Activated T-helper 17 cell treated with anti-CD3 and anti-CD28 coated beads, Interleukin-2, amount 50 U/mL, for 72 hours (primary cell): Measurements from ENCODE around the gene FASLG. TPM values are rescaled to one million over a fixed set of nuclear protein-coding genes. Genes with fewer than 3 reads are reported as not detected.
"Not testable (repeated sequence)": the region's sequence is repeated elsewhere in the genome, so short reads cannot be mapped to it uniquely, and the experiment has no call there.

Experiments
- ATAC-seq: fragments of 150-1000 bp; cut with Tn5 transposase; replicated peaks from 2 replicates; pipeline ENCODE4 v1.10.0; 2021; ENCODE audit warnings: mild to moderate bottlenecking, moderate library complexity
- H3K27ac Mint-ChIP-seq: one replicate; pipeline ENCODE4 v1.8.0; 2022; ENCODE audit warnings: mixed read lengths
- H3K27me3 Mint-ChIP-seq: one replicate; pipeline ENCODE4 v1.8.0; 2022; ENCODE audit warnings: mixed read lengths
- H3K36me3 Mint-ChIP-seq: one replicate; pipeline ENCODE4 v1.8.0; 2022; ENCODE audit warnings: low read depth, mild to moderate bottlenecking, mixed read lengths
- H3K4me1 Mint-ChIP-seq: one replicate; pipeline ENCODE4 v1.8.0; 2022; ENCODE audit warnings: mixed read lengths
- H3K4me3 Mint-ChIP-seq: one replicate; pipeline ENCODE4 v1.8.0; 2022; ENCODE audit warnings: mild to moderate bottlenecking, mixed read lengths
- H3K9me3 Mint-ChIP-seq: one replicate; pipeline ENCODE4 v1.8.0; 2022; ENCODE audit warnings: mixed read lengths
- total RNA-seq, 2 donors: library from RNA; stranded (reverse); gene quantifications; one replicate each; pipeline ENCODE4 v1.2.3, GENCODE V29; 2022

Gene FASLG
- total RNA-seq: 10 to 100 TPM in 1 of 2 donors, 1 to 10 TPM in 1; 2.7 to 11.3 TPM

- Mint-ChIP-seq H3K4me3 (peak within 1 kb of the TSS; percentile 83), H3K27ac (peak within 1 kb of the TSS; percentile 91), H3K27me3 (no peaks in the 10 kb centered on the region), H3K9me3 (no peaks in the 10 kb centered on the region), H3K36me3 (peaks cover 47% of the 10 kb centered on the region), H3K4me1 (peaks cover 44% of the 10 kb centered on the region)
- ATAC-seq: peak; percentile 65
Observed at GRCh38 chr1:172658871-172659453, at the start of gene FASLG. TSS of gene FASLG (plus strand) at chr1:172659103. CDS start at chr1:172659202, 99 bp downstream.

- Mint-ChIP-seq H3K9me3 (no peaks in the 10 kb centered on the region), H3K27ac (no peak overlapping the region), H3K4me3 (no peak overlapping the region), H3K27me3 (no peaks in the 10 kb centered on the region), H3K4me1 (peaks cover 3% of the 10 kb centered on the region), H3K36me3 (peaks cover 63% of the 10 kb centered on the region)
- ATAC-seq: peak; percentile 32
Observed at GRCh38 chr1:172609528-172609927, 49.4 kb upstream of the FASLG start.

- Mint-ChIP-seq H3K9me3 (peaks cover 16% of the 10 kb centered on the region), H3K27ac (no peak overlapping the region), H3K27me3 (no peaks in the 10 kb centered on the region), H3K36me3 (peaks cover 40% of the 10 kb centered on the region), H3K4me1 (peaks cover 3% of the 10 kb centered on the region), H3K4me3 (no peak overlapping the region)
- ATAC-seq: no peak
Observed at GRCh38 chr1:172612478-172612877, 46.4 kb upstream of the FASLG start.

- no peak overlapping the region for H3K4me3 Mint-ChIP-seq
- ATAC-seq: no peak
- H3K4me1 Mint-ChIP-seq: peaks cover 3% of the 10 kb centered on the region
- peaks cover 16% of the 10 kb centered on the region for H3K9me3 Mint-ChIP-seq
- no peak overlapping the region for H3K27ac Mint-ChIP-seq
- H3K36me3 Mint-ChIP-seq: peaks cover 36% of the 10 kb centered on the region
- H3K27me3 Mint-ChIP-seq: no peaks in the 10 kb centered on the region
Observed at GRCh38 chr1:172613294-172613693, 45.6 kb upstream of the FASLG start.

- Mint-ChIP-seq H3K9me3 (peaks cover 25% of the 10 kb centered on the region), H3K4me3 (no peak overlapping the region), H3K36me3 (peaks cover 7% of the 10 kb centered on the region), H3K4me1 (no peaks in the 10 kb centered on the region), H3K27ac (no peak overlapping the region), H3K27me3 (no peaks in the 10 kb centered on the region)
- ATAC-seq: no peak
Observed at GRCh38 chr1:172616195-172616594, 42.7 kb upstream of the FASLG start.

GRCh38 chr1:172616636-172617035 lies 42.3 kb upstream of the FASLG start:
- no peak for ATAC-seq
- no peaks in the 10 kb centered on the region for H3K27me3 Mint-ChIP-seq
- no peak overlapping the region for H3K27ac Mint-ChIP-seq
- no peak overlapping the region for H3K4me3 Mint-ChIP-seq
- no peaks in the 10 kb centered on the region for H3K4me1 Mint-ChIP-seq
- H3K9me3 Mint-ChIP-seq: peaks cover 29% of the 10 kb centered on the region
- peaks cover 3% of the 10 kb centered on the region for H3K36me3 Mint-ChIP-seq

- H3K27ac Mint-ChIP-seq, H3K4me3 Mint-ChIP-seq, H3K36me3 Mint-ChIP-seq, ATAC-seq, H3K27me3 Mint-ChIP-seq, H3K4me1 Mint-ChIP-seq: not testable (repeated sequence)
- peaks cover 26% of the 10 kb centered on the region for H3K9me3 Mint-ChIP-seq
Observed at GRCh38 chr1:172620603-172621002, 38.3 kb upstream of the FASLG start.

GRCh38 chr1:172622541-172622940 lies 36.4 kb upstream of the FASLG start:
- Mint-ChIP-seq H3K4me3 (no peak overlapping the region), H3K27me3 (peaks cover 4% of the 10 kb centered on the region), H3K9me3 (peaks cover 13% of the 10 kb centered on the region), H3K27ac (no peak overlapping the region), H3K36me3 (no peaks in the 10 kb centered on the region), H3K4me1 (peaks cover 5% of the 10 kb centered on the region)
- no peak for ATAC-seq

- H3K36me3 Mint-ChIP-seq: no peaks in the 10 kb centered on the region
- H3K4me3 Mint-ChIP-seq: no peak overlapping the region
- H3K27me3 Mint-ChIP-seq: peaks cover 4% of the 10 kb centered on the region
- H3K4me1 Mint-ChIP-seq: peaks cover 12% of the 10 kb centered on the region
- H3K9me3 Mint-ChIP-seq: peaks cover 13% of the 10 kb centered on the region
- ATAC-seq: peak; percentile 18
- H3K27ac Mint-ChIP-seq: no peak overlapping the region
Observed at GRCh38 chr1:172623748-172624147, 35.2 kb upstream of the FASLG start.

GRCh38 chr1:172626845-172627244 lies 32.1 kb upstream of the FASLG start:
- H3K27ac Mint-ChIP-seq: no peak overlapping the region

GRCh38 chr1:172627702-172628101 lies 31.2 kb upstream of the FASLG start:
- Mint-ChIP-seq H3K27me3 (peaks cover 4% of the 10 kb centered on the region), H3K9me3 (no peaks in the 10 kb centered on the region), H3K36me3 (no peaks in the 10 kb centered on the region), H3K27ac (no peak overlapping the region), H3K4me1 (peaks cover 33% of the 10 kb centered on the region), H3K4me3 (peak overlapping the region; percentile 31)
- peak; percentile 46 for ATAC-seq

More at GRCh38 chr1:172626845-172627244, 32.1 kb upstream of the FASLG start:
- H3K9me3 Mint-ChIP-seq: no peaks in the 10 kb centered on the region
- peaks cover 29% of the 10 kb centered on the region for H3K4me1 Mint-ChIP-seq
- H3K27me3 Mint-ChIP-seq: peaks cover 4% of the 10 kb centered on the region
- H3K36me3 Mint-ChIP-seq: no peaks in the 10 kb centered on the region
- no peak overlapping the region for H3K4me3 Mint-ChIP-seq
- ATAC-seq: no peak

GRCh38 chr1:172628401-172628800 lies 30.5 kb upstream of the FASLG start:
- Mint-ChIP-seq H3K9me3 (no peaks in the 10 kb centered on the region), H3K36me3 (no peaks in the 10 kb centered on the region), H3K4me3 (peak overlapping the region; percentile 31), H3K27me3 (peaks cover 4% of the 10 kb centered on the region), H3K27ac (no peak overlapping the region), H3K4me1 (peaks cover 33% of the 10 kb centered on the region)
- no peak for ATAC-seq

GRCh38 chr1:172629170-172629569 lies 29.7 kb upstream of the FASLG start:
- Mint-ChIP-seq H3K27me3 (peaks cover 4% of the 10 kb centered on the region), H3K9me3 (no peaks in the 10 kb centered on the region), H3K4me1 (peaks cover 33% of the 10 kb centered on the region), H3K36me3 (no peaks in the 10 kb centered on the region), H3K27ac (no peak overlapping the region), H3K4me3 (no peak overlapping the region)
- no peak for ATAC-seq

- H3K36me3 Mint-ChIP-seq: no peaks in the 10 kb centered on the region
- peak; percentile 32 for ATAC-seq
- H3K4me3 Mint-ChIP-seq: no peak overlapping the region
Observed at GRCh38 chr1:172629638-172630037, 29.3 kb upstream of the FASLG start.

GRCh38 chr1:172630056-172630818 lies 28.7 kb upstream of the FASLG start:
- H3K27ac Mint-ChIP-seq: no peak overlapping the region
- no peaks in the 10 kb centered on the region for H3K36me3 Mint-ChIP-seq
- peaks cover 33% of the 10 kb centered on the region for H3K4me1 Mint-ChIP-seq
- no peak overlapping the region for H3K4me3 Mint-ChIP-seq
- H3K27me3 Mint-ChIP-seq: peaks cover 4% of the 10 kb centered on the region
- no peaks in the 10 kb centered on the region for H3K9me3 Mint-ChIP-seq
- no peak for ATAC-seq

More at GRCh38 chr1:172629638-172630037, 29.3 kb upstream of the FASLG start:
- peaks cover 4% of the 10 kb centered on the region for H3K27me3 Mint-ChIP-seq
- H3K4me1 Mint-ChIP-seq: peaks cover 33% of the 10 kb centered on the region
- no peaks in the 10 kb centered on the region for H3K9me3 Mint-ChIP-seq
- no peak overlapping the region for H3K27ac Mint-ChIP-seq
